Esophagus muscularis mucosa (tissue), 3 donors: Measurements from ENCODE around the gene TSNAXIP1.

Experiments
- POLR2A ChIP-seq: fragments of 450-650 bp; IDR thresholded peaks from one replicate; pipeline ENCODE4 v1.6.1; 2017; ENCODE audit warnings: antibody characterized with exemption, moderate library complexity, mild to moderate bottlenecking, low read depth
- TF ChIP-seq, protein P1 (sequence below), 3 experiments: fragments of 200-600 bp in 2 of 3; fragments of 450-650 bp in 1 of 3; sonication (generic) in 2 of 3; IDR thresholded peaks; one replicate each; pipeline ENCODE4 v1.5.1; 2017 to 2019; ENCODE audit warnings: antibody characterized with exemption in 3 of 3, mild to moderate bottlenecking in 2 of 3, moderate library complexity in 1 of 3

DNA sequence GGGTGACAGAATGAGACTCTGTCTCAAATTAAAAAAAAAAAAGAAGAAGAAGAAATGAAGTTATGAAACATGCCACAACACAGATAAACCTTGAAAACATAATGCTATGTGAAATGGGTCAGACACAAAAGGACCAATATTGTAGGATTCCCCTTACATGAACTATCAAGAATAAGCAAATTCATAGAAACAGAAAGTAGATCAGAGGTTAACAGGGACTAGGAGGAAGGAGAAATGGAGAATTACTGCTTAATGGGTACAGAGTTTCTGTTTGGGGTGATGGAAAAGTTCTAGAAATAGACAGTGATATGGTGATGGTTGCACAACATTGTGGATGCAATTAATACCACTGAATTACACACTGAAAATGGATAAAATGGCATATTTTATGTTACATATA lies 16.6 kb upstream of the TSNAXIP1 start:
- no peak for TF ChIP-seq POLR2A
- TF ChIP-seq, protein P1, sequence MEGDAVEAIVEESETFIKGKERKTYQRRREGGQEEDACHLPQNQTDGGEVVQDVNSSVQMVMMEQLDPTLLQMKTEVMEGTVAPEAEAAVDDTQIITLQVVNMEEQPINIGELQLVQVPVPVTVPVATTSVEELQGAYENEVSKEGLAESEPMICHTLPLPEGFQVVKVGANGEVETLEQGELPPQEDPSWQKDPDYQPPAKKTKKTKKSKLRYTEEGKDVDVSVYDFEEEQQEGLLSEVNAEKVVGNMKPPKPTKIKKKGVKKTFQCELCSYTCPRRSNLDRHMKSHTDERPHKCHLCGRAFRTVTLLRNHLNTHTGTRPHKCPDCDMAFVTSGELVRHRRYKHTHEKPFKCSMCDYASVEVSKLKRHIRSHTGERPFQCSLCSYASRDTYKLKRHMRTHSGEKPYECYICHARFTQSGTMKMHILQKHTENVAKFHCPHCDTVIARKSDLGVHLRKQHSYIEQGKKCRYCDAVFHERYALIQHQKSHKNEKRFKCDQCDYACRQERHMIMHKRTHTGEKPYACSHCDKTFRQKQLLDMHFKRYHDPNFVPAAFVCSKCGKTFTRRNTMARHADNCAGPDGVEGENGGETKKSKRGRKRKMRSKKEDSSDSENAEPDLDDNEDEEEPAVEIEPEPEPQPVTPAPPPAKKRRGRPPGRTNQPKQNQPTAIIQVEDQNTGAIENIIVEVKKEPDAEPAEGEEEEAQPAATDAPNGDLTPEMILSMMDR (IDR thresholded peaks at IDR 0.05) = no peak
